ENCODE data around the gene NAALADL1.

The NAALADL1 gene

GRCh38 chr11:65047581-65048422 lies 10.6 kb downstream of the NAALADL1 start:
- TF ChIP-seq CTCF (IDR thresholded peaks at IDR 0.05; ENCODE audit: insufficient read depth, missing control alignments): no peak
- FAIRE-seq (no peak), DNase-seq (ENCODE audit: insufficient read length, low spot score) (no peak)

GRCh38 chr11:65045728-65046127 lies 12.6 kb downstream of the NAALADL1 start:
- no peak for TF ChIP-seq CTCF (IDR thresholded peaks at IDR 0.05; ENCODE audit: insufficient read depth, missing control alignments)
- DNase-seq (ENCODE audit: insufficient read length, low spot score) (no peak), FAIRE-seq (no peak)

- TF ChIP-seq CTCF (IDR thresholded peaks at IDR 0.05; ENCODE audit: insufficient read depth, missing control alignments): no peak
- DNase-seq (ENCODE audit: insufficient read length, low spot score) (no peak), FAIRE-seq (no peak)
Measured at GRCh38 chr11:65045061-65045460, 13.3 kb downstream of the NAALADL1 start.

DNA sequence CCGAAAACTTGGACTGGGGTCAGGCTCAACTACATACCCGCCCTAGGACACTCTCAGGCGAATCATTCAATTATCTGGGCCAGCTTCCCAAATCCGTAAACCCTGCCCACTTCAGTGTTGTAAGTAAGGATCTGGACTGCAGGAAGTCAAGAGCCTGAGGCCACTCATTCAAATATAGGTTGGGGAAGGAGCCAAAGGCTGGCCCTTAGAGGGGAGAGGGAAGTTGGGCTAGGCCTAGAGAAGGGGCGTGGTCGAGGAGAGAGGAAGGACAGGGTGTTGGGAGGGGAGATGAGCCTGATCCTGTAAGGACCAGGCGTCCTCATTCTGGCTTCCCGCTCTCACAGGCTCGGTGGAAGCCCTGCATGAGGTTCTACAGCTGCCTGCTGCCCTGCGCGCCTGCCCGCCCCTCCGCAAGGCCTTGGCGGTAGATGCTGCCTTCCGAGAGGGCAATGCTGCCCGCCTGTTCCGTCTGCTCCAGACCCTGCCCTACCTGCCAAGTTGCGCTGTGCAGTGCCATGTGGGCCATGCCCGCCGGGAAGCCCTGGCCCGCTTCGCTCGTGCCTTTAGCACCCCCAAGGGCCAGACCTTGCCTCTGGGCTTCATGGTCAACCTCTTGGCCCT lies 14.4 kb downstream of the NAALADL1 start:
- DNase-seq (ENCODE audit: insufficient read length, low spot score): no peak
- TF ChIP-seq CTCF (IDR thresholded peaks at IDR 0.05; ENCODE audit: insufficient read depth, missing control alignments): no peak
- no peak for FAIRE-seq

DNA sequence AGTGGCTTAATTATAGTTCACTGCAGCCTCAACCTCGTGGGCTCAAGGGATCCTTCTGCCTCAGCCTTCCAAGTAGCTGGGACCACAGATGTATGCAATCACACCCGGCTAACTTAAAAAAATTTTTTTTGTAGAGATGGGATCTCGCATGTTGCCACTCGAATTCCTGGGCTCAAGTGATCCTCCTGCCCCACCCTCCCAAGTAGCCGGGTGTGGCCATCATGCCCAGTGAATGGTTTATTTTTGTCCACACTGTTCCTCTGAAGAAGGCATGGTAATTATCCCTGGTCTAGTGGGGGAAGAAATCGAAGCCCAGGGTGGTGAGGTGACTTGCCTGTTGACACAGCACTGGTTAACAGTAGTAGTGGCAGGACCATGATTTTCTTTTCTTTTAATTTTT lies 15.5 kb downstream of the NAALADL1 start:
- no peak for TF ChIP-seq CTCF (IDR thresholded peaks at IDR 0.05; ENCODE audit: insufficient read depth, missing control alignments)
- DNase-seq (ENCODE audit: insufficient read length, low spot score): no peak
- FAIRE-seq: no peak

- TF ChIP-seq CTCF (IDR thresholded peaks at IDR 0.05; ENCODE audit: insufficient read depth, missing control alignments): no peak
- no peak for FAIRE-seq
Measured at GRCh38 chr11:65040847-65041622, 17.3 kb downstream of the NAALADL1 start, which contains the start of gene SAC3D1. Gene SAC3D1 (plus strand): TSS chr11:65041210. CDS start chr11:65041293, 83 bp downstream.

More at GRCh38 chr11:65040847-65041622, 17.3 kb downstream of the NAALADL1 start, which contains the start of gene SAC3D1:
- DNase-seq (ENCODE audit: insufficient read length, low spot score): peak; percentile 90

All from D721Med (cell line).